HG02610 (cell line): ENCODE results near the gene GGA1.

ENCODE experiments used
- ATAC-seq: cut with Tn5 transposase; IDR thresholded peaks from one replicate; pipeline ENCODE4 v1.9.1; 2021; ENCODE audit warnings: mild to moderate bottlenecking, moderate library complexity; ENCODE audit not compliant: unreplicated experiment

GGA1 gene

GRCh38 chr22:37630839-37631435 lies 22.3 kb downstream of the GGA1 start:
- ATAC-seq = no peak

- ATAC-seq = no peak
These were observed 23.0 kb downstream of the GGA1 start for GRCh38 chr22:37631448-37632173.

- ATAC-seq = peak; percentile 8
These were observed 23.8 kb downstream of the GGA1 start for GRCh38 chr22:37632174-37633088.

- ATAC-seq = peak; percentile 53
These were observed 24.5 kb downstream of the GGA1 start for GRCh38 chr22:37633089-37633624.

- peak; percentile 47 for ATAC-seq
These were observed 25.2 kb downstream of the GGA1 start for GRCh38 chr22:37633625-37634416.

- no peak for ATAC-seq
These were observed 25.8 kb downstream of the GGA1 start for GRCh38 chr22:37634417-37634924.

GRCh38 chr22:37635157-37635556 lies 26.5 kb downstream of the GGA1 start:
- no peak for ATAC-seq

GRCh38 chr22:37636186-37636948 lies 27.7 kb downstream of the GGA1 start:
- ATAC-seq = no peak

- ATAC-seq = no peak
These were observed 28.3 kb downstream of the GGA1 start for GRCh38 chr22:37636949-37637273.

- no peak for ATAC-seq
These were observed 29.9 kb downstream of the GGA1 start for GRCh38 chr22:37638391-37639069.

- ATAC-seq = no peak
These were observed 30.6 kb downstream of the GGA1 start, which contains the start of gene SH3BP1 for GRCh38 chr22:37639070-37639760. SH3BP1 (plus strand) TSS chr22:37639669; CDS start chr22:37639788, 119 bp downstream.

- no peak for ATAC-seq
These were observed 31.3 kb downstream of the GGA1 start for GRCh38 chr22:37639771-37640590.

GRCh38 chr22:37640591-37641560 lies 32.2 kb downstream of the GGA1 start:
- no peak for ATAC-seq

- ATAC-seq = no peak
These were observed 32.9 kb downstream of the GGA1 start for GRCh38 chr22:37641561-37641949.

GRCh38 chr22:37643225-37643847 lies 34.7 kb downstream of the GGA1 start:
- ATAC-seq = peak; percentile 43

GRCh38 chr22:37647317-37647716 lies 38.7 kb downstream of the GGA1 start:
- ATAC-seq = no peak
